HG03520 (cell line): Measurements from ENCODE around the gene ASCC1.

Experiments
- ATAC-seq: cut with Tn5 transposase; IDR thresholded peaks from one replicate; pipeline ENCODE4 v1.9.1; 2021; ENCODE audit warnings: mild to moderate bottlenecking, moderate library complexity; ENCODE audit not compliant: unreplicated experiment

ASCC1 gene

DNA sequence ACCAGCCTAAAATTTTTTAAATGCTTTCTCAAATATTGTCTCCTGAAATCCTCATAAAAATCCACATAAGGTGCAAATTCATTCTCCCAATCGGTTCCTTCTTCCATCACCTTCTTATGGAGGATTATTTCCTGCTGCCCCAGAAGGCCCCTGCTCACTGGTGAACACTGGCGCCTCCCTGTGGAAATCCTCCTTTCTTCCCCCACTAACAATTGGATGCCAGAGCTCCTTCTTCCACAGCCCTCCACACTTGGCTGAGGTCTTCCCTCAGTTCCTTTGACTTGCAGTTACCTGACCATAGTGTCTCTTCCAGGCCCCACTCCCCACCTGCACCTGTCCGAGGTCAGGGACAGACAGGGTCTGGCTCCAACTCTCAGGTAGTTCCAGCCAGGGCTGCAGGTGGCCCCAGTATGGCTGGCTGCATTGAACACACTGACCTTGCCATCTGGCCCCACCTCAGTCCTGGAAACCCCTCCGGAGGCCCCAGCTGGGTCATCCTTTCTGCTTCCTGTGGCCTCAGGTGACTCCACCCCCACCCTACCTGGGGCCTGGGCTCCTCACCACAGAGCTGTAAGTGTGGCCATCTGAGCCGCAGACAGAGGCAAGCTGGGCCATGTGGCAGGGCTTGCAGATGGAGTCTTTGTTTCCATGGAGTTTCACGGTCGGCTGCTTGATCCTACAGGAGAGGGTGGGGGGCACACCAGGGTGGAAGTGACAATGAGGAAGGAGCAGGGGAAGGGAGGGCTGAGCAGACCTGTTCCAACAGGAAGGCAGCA is 146.1 kb downstream of the ASCC1 start:
- ATAC-seq = no peak

DNA sequence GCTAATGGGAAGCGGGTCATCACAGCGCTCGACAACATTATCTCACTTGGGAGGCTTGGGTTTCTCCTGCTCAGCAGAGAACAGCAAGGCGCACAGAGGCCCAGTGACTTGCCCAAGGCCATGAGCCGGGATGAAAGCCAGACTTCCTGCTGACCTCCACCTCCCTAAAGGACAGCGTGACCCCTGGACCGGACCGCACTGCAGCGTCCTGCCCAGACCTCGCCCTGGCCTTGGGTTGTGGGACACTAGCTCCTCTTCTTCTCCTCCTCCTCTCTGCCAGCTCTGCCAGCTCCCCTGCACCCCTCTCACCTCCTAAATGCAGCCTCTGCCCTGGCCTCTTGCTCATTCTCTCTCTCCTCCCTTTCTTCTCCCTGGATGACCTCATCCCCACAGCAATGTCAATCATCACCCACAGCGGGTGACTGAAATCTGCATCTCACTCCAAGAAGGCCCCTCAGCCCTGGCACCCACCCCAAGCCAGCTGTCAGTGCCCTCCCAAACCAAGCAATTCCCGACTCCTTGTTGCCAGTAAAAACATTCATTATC is 147.1 kb downstream of the ASCC1 start:
- no peak for ATAC-seq

GRCh38 chr10:72068126-72068765 is 147.8 kb downstream of the ASCC1 start:
- ATAC-seq = no peak

- no peak for ATAC-seq
Observed at GRCh38 chr10:72067463-72068125, 148.5 kb downstream of the ASCC1 start.

DNA sequence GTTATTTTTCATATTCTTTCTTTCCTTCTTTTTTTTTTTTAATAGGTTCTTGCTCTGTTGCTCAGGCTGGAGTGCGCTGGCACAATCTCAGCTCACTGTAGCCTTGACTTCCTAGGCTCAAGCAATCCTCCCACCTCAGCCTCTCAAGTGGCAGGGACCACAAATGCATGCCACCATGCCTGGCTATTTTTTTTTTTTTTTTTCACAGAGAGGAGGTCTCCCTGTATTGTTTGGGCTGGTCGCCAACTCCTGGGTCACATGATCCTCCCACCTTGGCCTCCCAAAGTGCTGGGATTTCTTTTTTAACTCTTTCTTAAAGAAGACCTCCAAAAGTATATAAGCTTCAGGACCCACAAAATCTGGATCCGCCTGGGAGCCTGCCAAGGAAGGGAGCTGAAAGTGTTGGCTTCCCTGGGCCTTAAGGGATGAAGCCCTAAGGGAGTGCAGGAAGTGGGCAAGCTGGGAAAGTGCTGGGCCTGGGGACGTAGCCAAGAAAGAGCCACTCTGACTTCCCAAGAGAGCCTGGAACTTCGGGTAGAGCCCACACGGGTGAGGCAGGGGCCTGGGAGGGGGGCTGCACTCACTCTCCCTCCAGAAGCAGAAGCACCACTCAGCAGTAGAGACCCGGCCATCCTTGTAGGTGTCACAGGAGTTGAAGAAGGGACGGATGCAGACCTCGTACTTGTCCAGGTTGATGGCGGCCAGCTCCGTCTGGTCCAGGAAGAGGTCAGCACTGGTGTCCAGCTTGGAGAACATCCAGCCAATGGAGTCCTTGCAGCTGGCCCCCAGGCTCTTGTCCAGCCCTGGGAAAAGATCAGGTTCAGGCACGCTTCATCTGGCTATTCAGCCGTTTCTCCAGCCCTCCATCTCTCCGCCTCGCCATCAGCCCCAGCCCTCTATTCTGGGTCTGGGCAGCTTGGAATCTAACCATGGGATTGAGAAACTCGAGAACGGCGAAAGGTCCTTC is 149.5 kb downstream of the ASCC1 start:
- ATAC-seq = no peak

GRCh38 chr10:72065439-72066025 is 150.5 kb downstream of the ASCC1 start:
- no peak for ATAC-seq

- no peak for ATAC-seq
Observed at GRCh38 chr10:72063703-72064391, 152.2 kb downstream of the ASCC1 start.

- no peak for ATAC-seq
Observed at GRCh38 chr10:72062832-72063702, 153.0 kb downstream of the ASCC1 start.

DNA sequence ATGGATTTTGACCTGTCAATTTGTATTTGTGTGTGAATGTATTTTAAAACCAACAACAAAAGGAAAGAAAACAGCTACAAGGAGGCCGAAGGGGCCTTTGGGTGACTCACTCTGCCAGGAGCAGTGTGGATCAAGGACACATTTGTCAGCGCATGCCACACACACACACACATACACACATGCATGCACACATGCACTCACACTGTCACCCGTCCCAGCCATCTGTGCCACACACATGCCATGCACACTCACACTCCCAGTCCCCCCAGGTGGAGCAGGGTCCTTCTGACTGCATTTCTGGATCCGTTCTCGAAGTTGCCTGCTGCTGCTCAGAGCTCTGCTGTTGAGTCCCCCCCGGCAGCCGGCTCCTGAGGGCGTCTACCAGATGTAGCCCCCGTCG is 153.7 kb downstream of the ASCC1 start:
- no peak for ATAC-seq

DNA sequence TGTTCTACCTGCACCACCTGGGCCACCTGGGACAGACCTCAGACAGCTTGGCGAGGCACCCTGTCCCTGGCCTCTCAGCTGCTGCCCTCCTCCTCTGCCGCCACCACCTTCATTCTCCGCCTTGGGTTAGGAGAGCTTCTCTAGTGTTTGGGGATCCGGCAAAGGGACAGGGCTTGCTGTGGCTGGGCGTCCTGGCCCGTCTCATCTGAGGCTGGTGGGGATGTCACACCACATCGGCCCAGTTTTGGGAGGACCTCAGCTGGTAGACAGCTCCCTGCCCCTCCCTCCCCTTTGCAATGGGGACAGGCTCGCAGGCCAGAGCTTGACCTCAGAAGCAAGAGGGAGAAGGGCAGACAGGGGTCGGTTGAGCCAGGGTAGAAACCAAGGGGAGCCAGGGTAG is 154.1 kb downstream of the ASCC1 start:
- ATAC-seq = no peak

DNA sequence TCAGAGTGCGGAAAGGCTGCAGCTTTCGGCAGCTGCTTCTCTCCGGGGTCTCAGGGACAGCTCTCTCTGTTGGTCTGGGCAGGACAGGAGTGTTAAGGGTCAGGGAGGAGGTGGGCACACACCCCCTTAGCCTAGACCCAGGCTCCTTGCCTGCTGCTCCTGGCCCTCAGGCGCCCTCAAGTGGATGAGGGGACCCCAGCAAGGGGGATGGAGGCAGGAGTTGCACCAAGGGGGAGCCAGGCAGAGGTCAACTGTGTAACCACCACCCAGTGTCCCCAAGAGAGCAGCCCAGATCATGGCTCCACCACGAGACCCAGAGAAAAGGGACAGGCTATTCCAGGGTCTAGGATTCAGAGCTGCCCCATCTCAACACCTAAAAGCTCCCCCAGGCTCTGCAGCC is 154.6 kb downstream of the ASCC1 start:
- no peak for ATAC-seq

GRCh38 chr10:72059843-72060822 is 155.9 kb downstream of the ASCC1 start:
- no peak for ATAC-seq

GRCh38 chr10:72058989-72059842 is 156.9 kb downstream of the ASCC1 start:
- ATAC-seq = no peak

- no peak for ATAC-seq
Observed at GRCh38 chr10:72058347-72058898, 157.7 kb downstream of the ASCC1 start.

DNA sequence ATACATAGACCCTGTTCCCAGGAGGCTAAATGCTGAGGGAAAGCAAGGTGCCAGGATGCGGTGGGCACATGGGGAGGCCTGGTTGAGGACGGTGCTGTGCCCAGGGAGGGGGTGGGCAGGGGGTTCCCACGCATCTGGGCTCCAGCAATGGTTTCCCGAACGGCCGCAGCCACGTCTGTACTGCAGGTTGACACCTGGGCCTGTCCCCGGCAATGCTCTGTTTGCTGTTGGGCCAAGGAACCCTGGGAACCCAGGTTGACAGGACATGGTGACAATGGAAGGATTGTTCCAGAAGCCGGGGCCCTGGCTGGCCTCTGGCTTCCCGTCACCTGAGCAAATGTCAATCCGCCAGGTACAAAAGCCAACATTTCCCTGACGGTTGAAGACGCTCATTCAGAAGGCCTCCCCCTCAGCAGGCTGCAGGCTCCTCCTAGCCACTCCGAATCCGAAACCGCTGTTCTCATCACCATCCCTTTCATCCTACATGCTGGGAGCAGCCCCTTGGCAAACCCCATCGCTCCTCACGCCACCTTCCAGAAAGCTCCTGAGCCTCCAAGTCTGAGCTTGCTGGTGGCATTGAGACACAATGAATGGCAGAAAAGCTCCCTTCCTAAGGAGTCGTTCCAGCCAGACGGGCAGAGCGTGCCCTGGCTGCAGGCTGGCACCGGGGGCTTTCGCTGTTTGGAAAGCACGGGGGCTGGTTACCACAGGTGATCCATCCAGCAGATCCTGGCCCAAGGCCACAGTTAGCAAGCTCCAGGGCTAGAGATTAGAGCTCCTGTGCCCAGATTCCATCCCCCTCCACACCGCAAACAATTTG is 158.9 kb downstream of the ASCC1 start:
- ATAC-seq = no peak
